Mesendoderm (in vitro differentiated cells): ENCODE results near the gene RPS6KB2.

Experiments
- DNase-seq: peaks from one replicate; pipeline ENCODE4 v3.0.0; 2013
- H2AK5ac ChIP-seq: 2 replicates; pipeline ENCODE4 v1.6.1; 2013; ENCODE audit warnings: low read length, inconsistent platforms
- H2BK120ac ChIP-seq: 2 replicates; pipeline ENCODE4 v1.6.1; 2013; ENCODE audit warnings: low read depth, mild to moderate bottlenecking, low read length, moderate library complexity, mixed read lengths
- H2BK15ac ChIP-seq: replicated peaks from 2 replicates; pipeline ENCODE4 v1.6.1; 2013; ENCODE audit warnings: low read depth, mild to moderate bottlenecking, moderate library complexity
- H2BK5ac ChIP-seq: 2 replicates; pipeline ENCODE4 v1.6.1; 2013; ENCODE audit warnings: low read length, inconsistent platforms
- H3K18ac ChIP-seq: 2 replicates; pipeline ENCODE4 v1.6.1; 2013; ENCODE audit warnings: mild to moderate bottlenecking, low read length, mixed read lengths
- H3K23ac ChIP-seq: one replicate; pipeline ENCODE4 v1.6.1; 2013; ENCODE audit warnings: low read length
- H3K27ac ChIP-seq: 2 replicates; pipeline ENCODE4 v1.5.1; 2013; ENCODE audit warnings: low read depth, mild to moderate bottlenecking, inconsistent platforms, low read length, moderate library complexity
- H3K27me3 ChIP-seq: 2 replicates; pipeline ENCODE4 v1.6.1; 2013; ENCODE audit warnings: low read length, control low read depth, mild to moderate bottlenecking, inconsistent platforms; ENCODE audit not compliant: insufficient read depth, poor library complexity
- H3K36me3 ChIP-seq: 2 replicates; pipeline ENCODE4 v1.6.1; 2013; ENCODE audit warnings: low read length, inconsistent platforms; ENCODE audit not compliant: control insufficient read depth, insufficient read depth
- H3K4ac ChIP-seq: one replicate; pipeline ENCODE4 v1.6.1; 2013; ENCODE audit warnings: low read depth, mild to moderate bottlenecking, low read length, moderate library complexity
- H3K4me1 ChIP-seq: 2 replicates; pipeline ENCODE4 v1.6.1; 2013; ENCODE audit warnings: low read depth, low read length, inconsistent platforms; ENCODE audit not compliant: control insufficient read depth
- H3K4me2 ChIP-seq: 2 replicates; pipeline ENCODE4 v1.6.1; 2013; ENCODE audit warnings: low read length
- H3K4me3 ChIP-seq: 2 replicates; pipeline ENCODE4 v1.5.1; 2013; ENCODE audit warnings: mild to moderate bottlenecking, low read length
- H3K56ac ChIP-seq: one replicate; pipeline ENCODE4 v1.6.1; 2013; ENCODE audit warnings: low read length
- H3K79me1 ChIP-seq: 2 replicates; pipeline ENCODE4 v1.6.1; 2013; ENCODE audit warnings: low read length, inconsistent platforms
- H3K79me2 ChIP-seq: 2 replicates; pipeline ENCODE4 v1.6.1; 2013; ENCODE audit warnings: mild to moderate bottlenecking, low read length; ENCODE audit not compliant: control insufficient read depth, insufficient read depth
- H3K9ac ChIP-seq: 2 replicates; pipeline ENCODE4 v1.6.1; 2013; ENCODE audit warnings: low read length, inconsistent platforms
- H4K5ac ChIP-seq: one replicate; pipeline ENCODE4 v1.6.1; 2013; ENCODE audit warnings: low read length
- H4K8ac ChIP-seq: one replicate; pipeline ENCODE4 v1.6.1; 2013; ENCODE audit warnings: low read depth, mild to moderate bottlenecking, control low read depth, low read length, moderate library complexity
- WGBS: extraction: QIAGEN DNeasy Blood & Tissue Kit; methylation state at CpG from one replicate; pipeline ENCODE4 v1.1.7; 2013; ENCODE audit warnings: low lambda C conversion rate, missing lambda C conversion rate; ENCODE audit not compliant: insufficient coverage; ENCODE audit errors: extremely low coverage; 5-methylcytosine and 5-hydroxymethylcytosine counted together

Gene RPS6KB2

GRCh38 chr11:67382276-67383136, 45.8 kb upstream of the RPS6KB2 start:
- no CpG with 5 or more reads among the region's 16 CpGs for WGBS
- Histone ChIP-seq H2BK120ac (no peak overlapping the region), H4K8ac (no peak overlapping the region), H3K4me3 (no peak overlapping the region), H3K27me3 (no peaks in the 10 kb centered on the region), H3K18ac (no peak overlapping the region), H3K36me3 (no peaks in the 10 kb centered on the region), H3K23ac (no peak overlapping the region), H3K79me2 (no peaks in the 10 kb centered on the region), H3K4me1 (peaks cover 8% of the 10 kb centered on the region), H3K9ac (peak overlapping the region; percentile 9), H2BK5ac (no peak overlapping the region), H2BK15ac (no peak overlapping the region), H3K27ac (no peak overlapping the region), H3K56ac (no peak overlapping the region), H3K4ac (no peak overlapping the region), H3K4me2 (no peak overlapping the region), H3K79me1 (no peaks in the 10 kb centered on the region), H2AK5ac (no peak overlapping the region), H4K5ac (no peak overlapping the region)
- DNase-seq: peak; percentile 80

- Histone ChIP-seq H2BK120ac (no peak overlapping the region), H3K4ac (no peak overlapping the region), H3K79me1 (no peaks in the 10 kb centered on the region), H3K4me3 (no peak overlapping the region), H3K27ac (no peak overlapping the region), H4K8ac (no peak overlapping the region), H2AK5ac (no peak overlapping the region), H2BK15ac (no peak overlapping the region), H3K18ac (no peak overlapping the region), H3K4me2 (no peak overlapping the region), H3K9ac (no peak overlapping the region), H3K27me3 (no peaks in the 10 kb centered on the region), H3K36me3 (no peaks in the 10 kb centered on the region), H3K23ac (no peak overlapping the region), H2BK5ac (no peak overlapping the region), H3K79me2 (no peaks in the 10 kb centered on the region), H3K4me1 (peaks cover 9% of the 10 kb centered on the region), H4K5ac (no peak overlapping the region), H3K56ac (peak overlapping the region; percentile 25)
- no peak for DNase-seq
- whole genome bisulfite sequencing: no CpG with 5 or more reads among the region's 3 CpGs
These were observed 43.4 kb upstream of the RPS6KB2 start for GRCh38 chr11:67384851-67385366.

- no CpG with 5 or more reads among the region's 9 CpGs for WGBS
- no peak overlapping the region for H3K23ac ChIP-seq
These were observed 41.2 kb upstream of the RPS6KB2 start for GRCh38 chr11:67387069-67387468.

GRCh38 chr11:67387518-67387917, 40.8 kb upstream of the RPS6KB2 start:
- no peaks in the 10 kb centered on the region for H3K27me3 ChIP-seq
- no peak overlapping the region for H3K4me3 ChIP-seq
- peaks cover 5% of the 10 kb centered on the region for H3K79me1 ChIP-seq
- no peak for DNase-seq
- peak overlapping the region; percentile 58 for H3K56ac ChIP-seq
- no peak overlapping the region for H2BK120ac ChIP-seq
- no peaks in the 10 kb centered on the region for H3K36me3 ChIP-seq
- H3K4me2 ChIP-seq: no peak overlapping the region
- H2BK5ac ChIP-seq: peak overlapping the region; percentile 7
- H2AK5ac ChIP-seq: no peak overlapping the region
- WGBS: no CpG with 5 or more reads among the region's 6 CpGs
- peaks cover 3% of the 10 kb centered on the region for H3K79me2 ChIP-seq
- H3K9ac ChIP-seq: peak overlapping the region; percentile 42
- peak overlapping the region; percentile 81 for H3K27ac ChIP-seq
- H3K4me1 ChIP-seq: peaks cover 9% of the 10 kb centered on the region
- H3K18ac ChIP-seq: no peak overlapping the region
- H3K4ac ChIP-seq: no peak overlapping the region
- H4K5ac ChIP-seq: no peak overlapping the region
- no peak overlapping the region for H2BK15ac ChIP-seq
- no peak overlapping the region for H3K23ac ChIP-seq
- no peak overlapping the region for H4K8ac ChIP-seq

More at GRCh38 chr11:67387069-67387468, 41.2 kb upstream of the RPS6KB2 start:
- Histone ChIP-seq H3K4me1 (peaks cover 9% of the 10 kb centered on the region), H3K56ac (peak overlapping the region; percentile 67), H2BK15ac (no peak overlapping the region), H2BK120ac (peak overlapping the region; percentile 33), H2AK5ac (no peak overlapping the region), H3K4me2 (no peak overlapping the region), H3K27ac (peak overlapping the region; percentile 81), H4K5ac (no peak overlapping the region), H3K36me3 (no peaks in the 10 kb centered on the region), H3K27me3 (no peaks in the 10 kb centered on the region), H3K79me2 (peaks cover 2% of the 10 kb centered on the region), H3K18ac (peak overlapping the region; percentile 65), H3K79me1 (peaks cover 4% of the 10 kb centered on the region), H2BK5ac (peak overlapping the region; percentile 7), H3K4me3 (no peak overlapping the region), H3K4ac (peak overlapping the region; percentile 10), H3K9ac (peak overlapping the region; percentile 42), H4K8ac (no peak overlapping the region)
- DNase-seq: peak; percentile 72

GRCh38 chr11:67389477-67389876, 38.8 kb upstream of the RPS6KB2 start:
- peak; percentile 67 for DNase-seq
- H3K4me2 ChIP-seq: no peak overlapping the region
- H2BK120ac ChIP-seq: no peak overlapping the region
- no peak overlapping the region for H3K4me3 ChIP-seq
- no peak overlapping the region for H4K8ac ChIP-seq
- no peaks in the 10 kb centered on the region for H3K36me3 ChIP-seq
- no peak overlapping the region for H4K5ac ChIP-seq
- no peak overlapping the region for H3K18ac ChIP-seq
- H3K79me1 ChIP-seq: peaks cover 8% of the 10 kb centered on the region
- H3K79me2 ChIP-seq: peaks cover 5% of the 10 kb centered on the region
- no peak overlapping the region for H2BK5ac ChIP-seq
- no peak overlapping the region for H3K27ac ChIP-seq
- no peaks in the 10 kb centered on the region for H3K27me3 ChIP-seq
- WGBS: no CpG with 5 or more reads among the region's 6 CpGs
- no peak overlapping the region for H3K9ac ChIP-seq
- no peak overlapping the region for H2BK15ac ChIP-seq
- H3K56ac ChIP-seq: no peak overlapping the region
- H2AK5ac ChIP-seq: no peak overlapping the region
- peaks cover 9% of the 10 kb centered on the region for H3K4me1 ChIP-seq
- no peak overlapping the region for H3K23ac ChIP-seq
- H3K4ac ChIP-seq: no peak overlapping the region
